PFSK-1 (cell line): Measurements from ENCODE around the gene PICALM.

Experiments
- FOXP2 ChIP-seq: optimal IDR thresholded peaks from 2 replicates; pipeline ENCODE3; 2011; ENCODE audit warnings: borderline replicate concordance, control low read depth, inconsistent platforms; ENCODE audit not compliant: insufficient read depth; ENCODE audit errors: extremely low read length, extremely low read depth
- POLR2AphosphoS5 ChIP-seq: IDR thresholded peaks from 2 replicates; pipeline ENCODE4 v1.6.1; 2012; ENCODE audit warnings: low read depth, mild to moderate bottlenecking, control low read depth, low read length, moderate library complexity
- REST ChIP-seq, 2 experiments: IDR thresholded peaks; 2 replicates each; pipeline versions ENCODE4 v1.6.1 to v1.8.0; 2011 to 2012; ENCODE audit warnings: low read depth in 2 of 2, low read length in 2 of 2, control low read depth in 1 of 2, inconsistent platforms in 1 of 2, mild to moderate bottlenecking in 1 of 2, moderate library complexity in 1 of 2; ENCODE audit not compliant: insufficient read depth in 1 of 2
- SIN3A ChIP-seq: IDR thresholded peaks from 2 replicates; pipeline ENCODE4 v1.6.1; 2012; ENCODE audit warnings: mild to moderate bottlenecking, low read length, moderate library complexity, borderline replicate concordance; ENCODE audit not compliant: insufficient read depth
- TAF1 ChIP-seq: IDR thresholded peaks from 2 replicates; pipeline ENCODE4 v1.6.1; 2012; ENCODE audit warnings: low read length, control low read depth, borderline replicate concordance; ENCODE audit not compliant: insufficient read depth

The PICALM gene

GRCh38 chr11:86068138-86068871, 579 bp downstream of the PICALM start:
- TF ChIP-seq TAF1 (no peak), REST (IDR thresholded peaks at IDR 0.05; ENCODE audit: insufficient read depth in 1 of 2, low read depth in 2 of 2, low read length in 2 of 2) (no peak), FOXP2 (no peak), SIN3A (peak; percentile 94; the same call in 1 of the 2 replicates), POLR2AphosphoS5 (no peak)

DNA sequence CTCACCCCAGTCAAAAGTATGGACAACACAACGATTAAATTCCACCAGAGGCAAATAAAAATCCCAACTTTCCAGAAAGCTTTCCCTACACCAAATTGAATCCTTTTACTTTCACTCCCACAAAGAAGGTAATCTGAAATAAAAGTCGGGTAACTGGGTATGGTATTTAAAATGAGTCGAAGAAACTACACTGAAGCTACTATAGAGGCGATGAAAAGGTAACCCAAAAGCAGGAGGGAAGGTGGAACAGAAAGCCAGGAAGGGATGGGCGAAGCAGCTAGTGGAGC, 1.1 kb downstream of the PICALM start:
- TF ChIP-seq POLR2AphosphoS5 (no peak), FOXP2 (no peak), SIN3A (no peak), REST (IDR thresholded peaks at IDR 0.05; ENCODE audit: insufficient read depth in 1 of 2, low read depth in 2 of 2, low read length in 2 of 2) (no peak), TAF1 (no peak)

- no peak for TF ChIP-seq REST (IDR thresholded peaks at IDR 0.05; ENCODE audit: insufficient read depth in 1 of 2, low read depth in 2 of 2, low read length in 2 of 2)
- TF ChIP-seq FOXP2 = no peak
- TF ChIP-seq POLR2AphosphoS5 = no peak
- no peak for TF ChIP-seq TAF1
- TF ChIP-seq SIN3A = no peak
Observed at GRCh38 chr11:86067009-86067850, 1.7 kb downstream of the PICALM start.

DNA sequence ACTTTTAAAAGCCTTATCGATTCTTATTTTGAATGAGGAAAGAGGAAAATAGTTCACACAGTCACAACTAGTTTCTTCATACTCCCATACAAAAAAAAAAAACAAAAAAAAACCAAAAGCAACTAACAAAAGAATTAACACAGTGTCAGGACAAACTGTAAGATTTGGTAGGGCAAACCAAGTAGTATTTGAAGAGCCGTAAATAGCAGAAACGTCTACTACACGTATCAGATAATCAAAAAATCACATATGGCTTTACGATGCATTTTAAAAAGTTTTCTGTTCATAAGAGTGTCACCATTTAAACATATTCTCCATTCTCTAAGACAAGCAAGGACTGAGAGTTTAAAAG, 2.3 kb downstream of the PICALM start:
- TF ChIP-seq SIN3A (no peak), FOXP2 (no peak), TAF1 (no peak), POLR2AphosphoS5 (no peak), REST (IDR thresholded peaks at IDR 0.05; ENCODE audit: insufficient read depth in 1 of 2, low read depth in 2 of 2, low read length in 2 of 2) (no peak)
